K562 (cell line): ENCODE measurements around the gene AIM2. TPM values are rescaled to one million over a fixed set of nuclear protein-coding genes. Genes with fewer than 3 reads are reported as not detected.

Source experiments
- ATAC-seq: fragments of 200-7000 bp; cut with Tn5 transposase; 3 replicates; pipeline ENCODE4 v1.9.1; 2020; ENCODE audit warnings: moderate library complexity
- BruUV-seq: library from RNA; stranded (reverse); fragments of 400-500 nt; replicated peaks from 2 replicates; lab custom pipeline; 2021; lab: Mats Ljungman, UMichigan
- CTCF ChIA-PET: fragments of 300-600 bp; formaldehyde crosslinking; extraction: SDS; loops from one replicate; lab custom pipeline; 2021; ENCODE audit warnings: low intra/inter-chr PET ratio; lab: Yijun Ruan, JAX
- POLR2A ChIA-PET: fragments of 300-600, 350-650 bp; sonication (Branson Sonifier 250); formaldehyde crosslinking; extraction: SDS; loops from one replicate; lab custom pipeline; 2021; ENCODE audit warnings: antibody characterized with exemption, inconsistent platforms; lab: Yijun Ruan, JAX
- DNase-seq, 4 experiments: peaks; one replicate each; pipeline versions ENCODE4 v3.0.0 to v3.0.0-alpha.2; 2011 to 2018; ENCODE audit warnings: low spot score in 3 of 4, mixed read lengths in 3 of 4; ENCODE audit errors: extremely low read depth in 1 of 4
- FAIRE-seq: peaks from 2 replicates; lab custom pipeline; 2011; peaks lifted over from hg19 to GRCh38; lab: Jason Lieb, UNC
- H2AFZ ChIP-seq: 2 replicates; pipeline ENCODE4 v1.6.0; 2011; ENCODE audit warnings: low read depth, low read length, control low read depth, inconsistent platforms
- H3K27ac ChIP-seq: fragments of 200-600 bp; 3 replicates; pipeline ENCODE4 v1.8.0; 2011; ENCODE audit warnings: low read depth, mild to moderate bottlenecking, control low read depth, inconsistent platforms, low read length, moderate library complexity, mixed read lengths; ENCODE audit errors: extremely low read depth
- H3K27me3 ChIP-seq, 2 experiments: fragments of 300-600 bp in 1 of 2; 2 replicates in 1 of 2; 3 replicates in 1 of 2; pipeline versions ENCODE4 v1.6.0 to v1.8.0; 2011; ENCODE audit warnings: inconsistent platforms in 2 of 2, low read length in 2 of 2, mild to moderate bottlenecking in 1 of 2, mixed read lengths in 1 of 2, moderate library complexity in 1 of 2; ENCODE audit not compliant: control insufficient read depth in 2 of 2, insufficient read depth in 2 of 2
- H3K36me3 ChIP-seq: fragments of 300-600 bp; 3 replicates; pipeline ENCODE4 v1.8.0; 2011; ENCODE audit warnings: mild to moderate bottlenecking, low read length, inconsistent platforms; ENCODE audit not compliant: control insufficient read depth, insufficient read depth
- H3K4me1 ChIP-seq, 2 experiments: fragments of 200-600 bp in 1 of 2; replicated peaks in 1 of 2; 2 replicates in 1 of 2; 3 replicates in 1 of 2; pipeline versions ENCODE4 v1.5.1 to v1.8.0; 2011; ENCODE audit warnings: inconsistent platforms in 2 of 2, low read length in 2 of 2, mild to moderate bottlenecking in 1 of 2, mixed read lengths in 1 of 2, moderate library complexity in 1 of 2; ENCODE audit not compliant: control insufficient read depth in 2 of 2, insufficient read depth in 2 of 2
- H3K4me2 ChIP-seq: 2 replicates; pipeline ENCODE4 v1.6.1; 2011; ENCODE audit warnings: low read length, control low read depth, inconsistent platforms, mixed read lengths; ENCODE audit not compliant: insufficient read depth
- H3K4me3 ChIP-seq: fragments of 200-600 bp; sonication (generic), shearing (Covaris generic); 2 replicates; pipeline ENCODE4 v1.5.1; 2016; ENCODE audit warnings: control low read depth, inconsistent platforms
- H3K79me2 ChIP-seq: fragments of 200-600 bp; 3 replicates; pipeline ENCODE4 v1.8.0; 2011; ENCODE audit warnings: low read length, inconsistent platforms; ENCODE audit not compliant: control insufficient read depth, insufficient read depth
- H3K9ac ChIP-seq, 2 experiments: 2 replicates each; pipeline versions ENCODE4 v1.6.0 to v1.6.1; 2011; ENCODE audit warnings: low read depth in 2 of 2, low read length in 2 of 2, control low read depth in 1 of 2, inconsistent platforms in 1 of 2, mild to moderate bottlenecking in 1 of 2, mixed read lengths in 1 of 2; ENCODE audit not compliant: insufficient read depth in 1 of 2
- H3K9me1 ChIP-seq: one replicate; pipeline ENCODE4 v1.6.0; 2011; ENCODE audit warnings: inconsistent platforms, mild to moderate bottlenecking, low read length, moderate library complexity; ENCODE audit not compliant: control insufficient read depth, insufficient read depth
- H3K9me3 ChIP-seq: replicated peaks from 2 replicates; pipeline ENCODE4 v1.5.1; 2011; ENCODE audit warnings: low read depth, low read length, inconsistent platforms; ENCODE audit not compliant: control insufficient read depth, insufficient read depth
- H4K20me1 ChIP-seq: replicated peaks from 2 replicates; pipeline ENCODE4 v1.6.1; 2011; ENCODE audit warnings: low read length, inconsistent platforms, mixed read lengths; ENCODE audit not compliant: control insufficient read depth, insufficient read depth
- ATF2 ChIP-seq: sonication (generic); formaldehyde crosslinking; IDR thresholded peaks from 2 replicates; pipeline ENCODE4 v1.8.1; 2022; ENCODE audit warnings: missing genetic modification reagents
- ATF7 ChIP-seq: fragments of 450-650 bp; IDR thresholded peaks from 2 replicates; pipeline ENCODE4 v1.7.1; 2014; ENCODE audit warnings: mild to moderate bottlenecking, moderate library complexity
- CAMTA2 ChIP-seq: fragments of 250-450 bp; sonication (Bioruptor Pico); conservative IDR thresholded peaks from 2 replicates; pipeline ENCODE4 v1.5.1; 2022
- HES1 ChIP-seq: fragments of 450-650 bp; IDR thresholded peaks from 2 replicates; pipeline ENCODE4 v1.6.1; 2016; ENCODE audit warnings: low read depth, mild to moderate bottlenecking, moderate library complexity
- MXI1 ChIP-seq: IDR thresholded peaks from 2 replicates; pipeline ENCODE4 v1.6.1; 2011; ENCODE audit warnings: low read depth, mild to moderate bottlenecking, improper control_type of control experiment, low read length
- POLR2G ChIP-seq: fragments of 200-400 bp; formaldehyde crosslinking; IDR thresholded peaks from 2 replicates; pipeline ENCODE4 v1.6.1; 2017; ENCODE audit warnings: low read depth, mild to moderate bottlenecking, antibody characterized with exemption, low read length, moderate library complexity
- PRPF4 ChIP-seq: fragments of 200-400 bp; formaldehyde crosslinking; IDR thresholded peaks from one replicate; pipeline ENCODE4 v1.6.1; 2017; ENCODE audit warnings: low read length, low read depth, mild to moderate bottlenecking; ENCODE audit not compliant: insufficient read depth, poor library complexity, severe bottlenecking
- RFX5 ChIP-seq: IDR thresholded peaks from 2 replicates; pipeline ENCODE4 v1.6.1; 2011; ENCODE audit warnings: low read depth, mild to moderate bottlenecking, improper control_type of control experiment, low read length
- RHOXF2B ChIP-seq: fragments of 250-450 bp; sonication (Bioruptor Pico); conservative IDR thresholded peaks from 2 replicates; pipeline ENCODE4 v1.5.1; 2021
- SUPT5H ChIP-seq: fragments of 450-650 bp; IDR thresholded peaks from 2 replicates; pipeline ENCODE4 v1.6.1; 2016
- TAF15 ChIP-seq: fragments of 200-400 bp; formaldehyde crosslinking; IDR thresholded peaks from 2 replicates; pipeline ENCODE4 v1.6.1; 2017; ENCODE audit warnings: mild to moderate bottlenecking, low read depth, low read length, moderate library complexity
- USF2 ChIP-seq: sonication (generic); formaldehyde crosslinking; IDR thresholded peaks from 2 replicates; pipeline ENCODE4 v1.5.0; 2020; ENCODE audit warnings: missing genetic modification reagents
- XRCC4 ChIP-seq: IDR thresholded peaks from one replicate; pipeline ENCODE4 v1.6.1; 2011; ENCODE audit not compliant: insufficient read depth, insufficient read length; ENCODE audit errors: extremely low read depth
- ZNF384 ChIP-seq: IDR thresholded peaks from 2 replicates; pipeline ENCODE4 v1.6.1; 2012; ENCODE audit warnings: low read depth, low read length, improper control_type of control experiment
- WGBS: fragments of 100-300 bp; shearing (Covaris generic); methylation state at CpG from one replicate; pipeline ENCODE4 v1.1.6; 2016; ENCODE audit warnings: low coverage, mixed read lengths; ENCODE audit not compliant: insufficient coverage; ENCODE audit errors: missing lambda C conversion rate; 5-methylcytosine and 5-hydroxymethylcytosine counted together
- in situ Hi-C: fragments of 300-500 bp; cut with MboI; formaldehyde crosslinking; loops from 4 replicates; pipeline ENCODE4 v1.15.0; 2018; ENCODE audit warnings: inconsistent platforms, mixed read lengths
- intact Hi-C: fragments of 100-400 bp; cut with micrococcal nuclease; formaldehyde crosslinking; loops from 2 replicates; pipeline ENCODE4 v1.14.2; 2022
- polyA plus RNA-seq, 8 experiments: library from polyadenylated mRNA; depleted of rRNA in 4 of 8; stranded (reverse) in 5 of 8; unstranded in 3 of 8; fragments of >200 nt; fragmentation: Nextera tagmentation in 2 of 8; fragmentation: Illumina TruSeq in 1 of 8; extraction: Ambion mirVana in 2 of 8; extraction: Trizol in 1 of 8; gene quantifications; 2 replicates each; pipeline versions ENCODE4 v1.2.1 to v1.2.3, GENCODE V29; 2011 to 2014; ENCODE audit warnings: inconsistent platforms in 1 of 8, missing spikeins in 1 of 8
- total RNA-seq, 7 experiments: library from RNA; depleted of rRNA in 6 of 7; stranded (reverse); fragments of >200 nt in 6 of 7; fragmentation: Illumina TruSeq in 2 of 7; extraction: Trizol in 2 of 7; gene quantifications; 2 replicates each; pipeline versions ENCODE4 v1.2.1 to v1.2.3, GENCODE V29; 2011 to 2021; ENCODE audit warnings: low replicate concordance in 1 of 7
- TF ChIP-seq, protein P1 (sequence below): fragments of 450-650 bp; formaldehyde crosslinking; IDR thresholded peaks from 2 replicates; pipeline ENCODE4 v1.4.0; 2022; ENCODE audit warnings: missing genetic modification characterization
- TF ChIP-seq, protein P2 (sequence below): fragments of 450-650 bp; IDR thresholded peaks from 2 replicates; pipeline ENCODE4 v1.6.1; 2016; ENCODE audit warnings: mild to moderate bottlenecking
- TF ChIP-seq, protein P3 (sequence below): fragments of 250-450 bp; sonication (Bioruptor Pico); IDR thresholded peaks from 2 replicates; pipeline ENCODE4 v1.8.0; 2021; ENCODE audit warnings: moderate library complexity, mild to moderate bottlenecking, inconsistent platforms

Gene AIM2
- total and polyA plus RNA-seq, 9 of the 15 experiments (the other 6 are each of a cell fraction or from before 2014, with no cell fraction given): 0.10 to 0.95 (median 0.22) TPM

GRCh38 chr1:159098596-159098995, 22.0 kb upstream of the AIM2 start:
- peaks cover 0 to 2% of the 10 kb centered on the region in 2 experiments; a peak in 2 of 5 replicates for H3K27me3 ChIP-seq
- no TSS peak for BruUV-seq
- H3K36me3 ChIP-seq: no peaks in the 10 kb centered on the region
- ChIA-PET POLR2A (no interaction called here), CTCF (no interaction called here)
- H3K4me2 ChIP-seq: no peak overlapping the region
- no peak overlapping the region for H3K9ac ChIP-seq
- no peaks in the 10 kb centered on the region for H3K9me1 ChIP-seq
- H3K4me1 ChIP-seq: no peaks in the 10 kb centered on the region
- no peaks in the 10 kb centered on the region for H3K79me2 ChIP-seq
- no peak for TF ChIP-seq RHOXF2B (CRISPR knock-in tag)
- TF ChIP-seq HES1: no peak
- TF ChIP-seq, protein P1, sequence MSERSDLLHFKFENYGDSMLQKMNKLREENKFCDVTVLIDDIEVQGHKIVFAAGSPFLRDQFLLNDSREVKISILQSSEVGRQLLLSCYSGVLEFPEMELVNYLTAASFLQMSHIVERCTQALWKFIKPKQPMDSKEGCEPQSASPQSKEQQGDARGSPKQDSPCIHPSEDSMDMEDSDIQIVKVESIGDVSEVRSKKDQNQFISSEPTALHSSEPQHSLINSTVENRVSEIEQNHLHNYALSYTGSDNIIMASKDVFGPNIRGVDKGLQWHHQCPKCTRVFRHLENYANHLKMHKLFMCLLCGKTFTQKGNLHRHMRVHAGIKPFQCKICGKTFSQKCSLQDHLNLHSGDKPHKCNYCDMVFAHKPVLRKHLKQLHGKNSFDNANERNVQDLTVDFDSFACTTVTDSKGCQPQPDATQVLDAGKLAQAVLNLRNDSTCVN: no peak
- no peak for TF ChIP-seq ATF7
- no peak for TF ChIP-seq MXI1
- no peak for TF ChIP-seq USF2
- TF ChIP-seq POLR2G: no peak
- TF ChIP-seq PRPF4: no peak
- no peak for TF ChIP-seq TAF15
- TF ChIP-seq RFX5: no peak
- TF ChIP-seq, protein P2, sequence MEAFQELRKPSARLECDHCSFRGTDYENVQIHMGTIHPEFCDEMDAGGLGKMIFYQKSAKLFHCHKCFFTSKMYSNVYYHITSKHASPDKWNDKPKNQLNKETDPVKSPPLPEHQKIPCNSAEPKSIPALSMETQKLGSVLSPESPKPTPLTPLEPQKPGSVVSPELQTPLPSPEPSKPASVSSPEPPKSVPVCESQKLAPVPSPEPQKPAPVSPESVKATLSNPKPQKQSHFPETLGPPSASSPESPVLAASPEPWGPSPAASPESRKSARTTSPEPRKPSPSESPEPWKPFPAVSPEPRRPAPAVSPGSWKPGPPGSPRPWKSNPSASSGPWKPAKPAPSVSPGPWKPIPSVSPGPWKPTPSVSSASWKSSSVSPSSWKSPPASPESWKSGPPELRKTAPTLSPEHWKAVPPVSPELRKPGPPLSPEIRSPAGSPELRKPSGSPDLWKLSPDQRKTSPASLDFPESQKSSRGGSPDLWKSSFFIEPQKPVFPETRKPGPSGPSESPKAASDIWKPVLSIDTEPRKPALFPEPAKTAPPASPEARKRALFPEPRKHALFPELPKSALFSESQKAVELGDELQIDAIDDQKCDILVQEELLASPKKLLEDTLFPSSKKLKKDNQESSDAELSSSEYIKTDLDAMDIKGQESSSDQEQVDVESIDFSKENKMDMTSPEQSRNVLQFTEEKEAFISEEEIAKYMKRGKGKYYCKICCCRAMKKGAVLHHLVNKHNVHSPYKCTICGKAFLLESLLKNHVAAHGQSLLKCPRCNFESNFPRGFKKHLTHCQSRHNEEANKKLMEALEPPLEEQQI: no peak
- no peak for TF ChIP-seq SUPT5H
- TF ChIP-seq CAMTA2 (CRISPR knock-in tag): no peak
- no peak for TF ChIP-seq ZNF384
- TF ChIP-seq, protein P3, sequence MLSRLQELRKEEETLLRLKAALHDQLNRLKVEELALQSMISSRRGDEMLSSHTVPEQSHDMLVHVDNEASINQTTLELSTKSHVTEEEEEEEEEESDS: no peak
- TF ChIP-seq ATF2 (CRISPR knock-in tag): no peak
- no peak for TF ChIP-seq XRCC4
- H2AFZ ChIP-seq: no peak overlapping the region
- FAIRE-seq: no peak
- in situ Hi-C loops: no loop called here
- H4K20me1 ChIP-seq: no peaks in the 10 kb centered on the region
- no peaks in the 10 kb centered on the region for H3K9me3 ChIP-seq
- intact Hi-C loops: no loop called here
- WGBS: 0% methylated on average over 3 of the region's 3 CpGs
- ATAC-seq: no peak
- DNase-seq: no peak
- H3K27ac ChIP-seq: no peak overlapping the region
- no peak overlapping the region for H3K4me3 ChIP-seq
